Esophagus muscularis mucosa (tissue), 4 donors: Measurements from ENCODE around the gene GRB7.

ENCODE experiments used
- EP300 ChIP-seq: sonication (generic); formaldehyde crosslinking; IDR thresholded peaks from one replicate; pipeline ENCODE4 v1.6.1; 2017; ENCODE audit warnings: antibody characterized with exemption
- POLR2A ChIP-seq: fragments of 450-650 bp; IDR thresholded peaks from one replicate; pipeline ENCODE4 v1.6.1; 2017; ENCODE audit warnings: antibody characterized with exemption, moderate library complexity, mild to moderate bottlenecking, low read depth
- POLR2AphosphoS5 ChIP-seq, 2 donors: sonication (generic); formaldehyde crosslinking; IDR thresholded peaks; one replicate each; pipeline ENCODE4 v1.6.1; 2017; ENCODE audit warnings: antibody characterized with exemption in 2 of 2
- TF ChIP-seq, protein P1 (sequence below), 3 experiments: fragments of 200-600 bp in 2 of 3; fragments of 450-650 bp in 1 of 3; sonication (generic) in 2 of 3; IDR thresholded peaks; one replicate each; pipeline ENCODE4 v1.5.1; 2017 to 2019; ENCODE audit warnings: antibody characterized with exemption in 3 of 3, mild to moderate bottlenecking in 2 of 3, moderate library complexity in 1 of 3

DNA sequence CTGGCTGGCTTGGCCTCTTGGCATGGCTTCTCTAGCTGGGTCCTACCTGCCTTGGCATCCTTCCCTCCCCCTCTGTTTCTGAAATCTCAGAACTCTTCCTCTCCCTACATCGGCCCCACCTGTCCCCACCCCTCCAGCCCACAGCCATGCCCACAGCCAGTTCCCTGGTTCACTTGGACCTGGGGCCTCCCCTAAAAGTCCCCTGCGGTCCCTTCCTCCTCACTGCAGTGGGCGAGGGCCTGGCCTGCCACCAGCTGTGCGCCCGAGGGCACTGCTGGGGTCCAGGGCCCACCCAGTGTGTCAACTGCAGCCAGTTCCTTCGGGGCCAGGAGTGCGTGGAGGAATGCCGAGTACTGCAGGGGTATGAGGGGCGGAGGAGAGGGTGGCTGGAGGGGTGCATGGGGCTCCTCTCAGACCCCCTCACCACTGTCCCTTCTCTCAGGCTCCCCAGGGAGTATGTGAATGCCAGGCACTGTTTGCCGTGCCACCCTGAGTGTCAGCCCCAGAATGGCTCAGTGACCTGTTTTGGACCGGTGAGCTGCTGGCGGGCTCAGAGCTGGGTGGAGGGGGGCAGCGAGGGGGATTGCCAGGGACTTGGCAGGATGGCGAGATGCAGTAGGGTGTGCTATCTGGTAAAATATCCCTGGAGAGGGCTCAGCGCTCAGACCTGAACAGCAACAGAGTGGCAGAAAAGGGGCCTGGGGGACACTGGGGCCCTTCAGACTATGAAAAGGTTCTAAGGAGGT, 21.5 kb upstream of the GRB7 start:
- no peak for TF ChIP-seq EP300
- TF ChIP-seq, protein P1, sequence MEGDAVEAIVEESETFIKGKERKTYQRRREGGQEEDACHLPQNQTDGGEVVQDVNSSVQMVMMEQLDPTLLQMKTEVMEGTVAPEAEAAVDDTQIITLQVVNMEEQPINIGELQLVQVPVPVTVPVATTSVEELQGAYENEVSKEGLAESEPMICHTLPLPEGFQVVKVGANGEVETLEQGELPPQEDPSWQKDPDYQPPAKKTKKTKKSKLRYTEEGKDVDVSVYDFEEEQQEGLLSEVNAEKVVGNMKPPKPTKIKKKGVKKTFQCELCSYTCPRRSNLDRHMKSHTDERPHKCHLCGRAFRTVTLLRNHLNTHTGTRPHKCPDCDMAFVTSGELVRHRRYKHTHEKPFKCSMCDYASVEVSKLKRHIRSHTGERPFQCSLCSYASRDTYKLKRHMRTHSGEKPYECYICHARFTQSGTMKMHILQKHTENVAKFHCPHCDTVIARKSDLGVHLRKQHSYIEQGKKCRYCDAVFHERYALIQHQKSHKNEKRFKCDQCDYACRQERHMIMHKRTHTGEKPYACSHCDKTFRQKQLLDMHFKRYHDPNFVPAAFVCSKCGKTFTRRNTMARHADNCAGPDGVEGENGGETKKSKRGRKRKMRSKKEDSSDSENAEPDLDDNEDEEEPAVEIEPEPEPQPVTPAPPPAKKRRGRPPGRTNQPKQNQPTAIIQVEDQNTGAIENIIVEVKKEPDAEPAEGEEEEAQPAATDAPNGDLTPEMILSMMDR (IDR thresholded peaks at IDR 0.05), result no peak
- no peak for TF ChIP-seq POLR2A
- TF ChIP-seq POLR2AphosphoS5 (IDR thresholded peaks at IDR 0.05), result no peak
